Spleen (tissue), 7 donors: ENCODE results near the gene FSTL5.

ENCODE experiments used
- POLR2AphosphoS5 ChIP-seq, 3 donors: sonication (generic); formaldehyde crosslinking; IDR thresholded peaks; one replicate each; pipeline ENCODE4 v1.5.1; 2017; ENCODE audit warnings: antibody characterized with exemption in 3 of 3
- TF ChIP-seq, protein P1 (sequence below), 11 experiments: fragments of 200-600 bp in 7 of 11; fragments of 450-650 bp in 4 of 11; sonication (generic) in 4 of 11; IDR thresholded peaks in 8 of 11; conservative IDR thresholded peaks in 3 of 11; 1 replicate in 7 of 11; 2 replicates in 4 of 11; pipeline versions ENCODE4 v1.4.0 to v1.8.0; 2016 to 2021; ENCODE audit warnings: antibody characterized with exemption in 11 of 11, inconsistent platforms in 4 of 11, mild to moderate bottlenecking in 1 of 11
- donor health status: DM: no; HTN: no; CAD: no; lungs with moderate emphysema.
- donor health status: DM: no; HTN: no; CAD: no.
- donor health status: DM: no; HTN: no; CAD: no.

DNA sequence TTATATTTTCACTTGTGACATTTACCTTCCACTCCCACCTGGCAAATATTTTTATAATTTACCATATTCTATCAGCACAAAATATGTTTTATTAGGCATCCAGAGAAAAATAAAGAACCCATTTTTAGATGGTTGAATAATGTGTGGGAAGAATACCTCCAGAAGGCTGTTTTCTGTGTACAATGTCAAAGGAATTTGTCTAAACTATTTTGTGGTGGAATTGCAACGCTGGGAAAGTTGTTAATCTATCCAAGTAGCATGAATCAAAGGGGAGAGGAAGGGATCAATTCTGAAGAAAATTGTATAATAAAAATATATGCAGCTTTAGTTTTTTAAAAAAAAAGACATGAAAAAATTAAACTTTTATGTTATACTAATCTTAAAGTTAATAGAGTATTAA is 706.5 kb downstream of the FSTL5 start:
- no peak for TF ChIP-seq POLR2AphosphoS5 (IDR thresholded peaks at IDR 0.05)
- TF ChIP-seq, protein P1, sequence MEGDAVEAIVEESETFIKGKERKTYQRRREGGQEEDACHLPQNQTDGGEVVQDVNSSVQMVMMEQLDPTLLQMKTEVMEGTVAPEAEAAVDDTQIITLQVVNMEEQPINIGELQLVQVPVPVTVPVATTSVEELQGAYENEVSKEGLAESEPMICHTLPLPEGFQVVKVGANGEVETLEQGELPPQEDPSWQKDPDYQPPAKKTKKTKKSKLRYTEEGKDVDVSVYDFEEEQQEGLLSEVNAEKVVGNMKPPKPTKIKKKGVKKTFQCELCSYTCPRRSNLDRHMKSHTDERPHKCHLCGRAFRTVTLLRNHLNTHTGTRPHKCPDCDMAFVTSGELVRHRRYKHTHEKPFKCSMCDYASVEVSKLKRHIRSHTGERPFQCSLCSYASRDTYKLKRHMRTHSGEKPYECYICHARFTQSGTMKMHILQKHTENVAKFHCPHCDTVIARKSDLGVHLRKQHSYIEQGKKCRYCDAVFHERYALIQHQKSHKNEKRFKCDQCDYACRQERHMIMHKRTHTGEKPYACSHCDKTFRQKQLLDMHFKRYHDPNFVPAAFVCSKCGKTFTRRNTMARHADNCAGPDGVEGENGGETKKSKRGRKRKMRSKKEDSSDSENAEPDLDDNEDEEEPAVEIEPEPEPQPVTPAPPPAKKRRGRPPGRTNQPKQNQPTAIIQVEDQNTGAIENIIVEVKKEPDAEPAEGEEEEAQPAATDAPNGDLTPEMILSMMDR (IDR thresholded peaks at IDR 0.05 in 8 of 11, conservative IDR thresholded peaks at IDR 0.05 in 3 of 11) = no peak
